K562 (cell line): ENCODE results near the gene RHBDF2. TPM values are rescaled to one million over a fixed set of nuclear protein-coding genes. Genes with fewer than 3 reads are reported as not detected.

Source experiments
- E2F4 ChIP-seq: sonication (generic); formaldehyde crosslinking; IDR thresholded peaks from 2 replicates; pipeline ENCODE4 v1.8.0; 2022; ENCODE audit warnings: mild to moderate bottlenecking, low read depth, missing genetic modification reagents
- FOSL1 ChIP-seq: fragments of 200-800 bp; sonication (Bioruptor generic); conservative IDR thresholded peaks from 2 replicates; pipeline ENCODE4 v1.6.1; 2016; ENCODE audit warnings: missing genetic modification characterization, missing compliant biosample characterization
- KDM2B ChIP-seq: fragments of 250-450 bp; sonication (Bioruptor Pico); IDR thresholded peaks from 2 replicates; pipeline ENCODE4 v1.8.0; 2021; ENCODE audit warnings: mild to moderate bottlenecking, moderate library complexity
- KLF1 ChIP-seq: fragments of 450-650 bp; IDR thresholded peaks from 2 replicates; pipeline ENCODE4 v1.6.1; 2016; ENCODE audit warnings: missing genetic modification characterization, missing compliant biosample characterization
- SMC3 ChIP-seq: conservative IDR thresholded peaks from 2 replicates; pipeline ENCODE4 v1.6.1; 2011; ENCODE audit warnings: low read depth, low read length, improper control_type of control experiment; ENCODE audit not compliant: insufficient read depth
- TFAP4 ChIP-seq: sonication (generic); formaldehyde crosslinking; IDR thresholded peaks from 2 replicates; pipeline ENCODE4 v1.8.0; 2022; ENCODE audit warnings: missing genetic modification reagents, mild to moderate bottlenecking, moderate library complexity, borderline replicate concordance
- XRCC5 ChIP-seq: fragments of 200-400 bp; formaldehyde crosslinking; IDR thresholded peaks from 2 replicates; pipeline ENCODE4 v1.6.1; 2017; ENCODE audit warnings: low read depth, mild to moderate bottlenecking, low read length
- ZBTB40 ChIP-seq, 2 experiments: fragments of 450-650 bp in 1 of 2; sonication (generic) in 1 of 2; formaldehyde crosslinking in 1 of 2; IDR thresholded peaks; 2 replicates each; pipeline versions ENCODE4 v1.7.1 to v1.9.0; 2016 to 2022; ENCODE audit warnings: inconsistent platforms in 1 of 2, mild to moderate bottlenecking in 1 of 2, missing genetic modification reagents in 1 of 2
- ZNF12 ChIP-seq: sonication (generic); formaldehyde crosslinking; IDR thresholded peaks from 2 replicates; pipeline ENCODE4 v1.4.0; 2020; ENCODE audit warnings: mild to moderate bottlenecking, missing genetic modification reagents
- ZNF384 ChIP-seq: IDR thresholded peaks from 2 replicates; pipeline ENCODE4 v1.6.1; 2012; ENCODE audit warnings: low read depth, low read length, improper control_type of control experiment
- ZNF395 ChIP-seq: fragments of 200-800 bp; sonication (Bioruptor generic); IDR thresholded peaks from 2 replicates; pipeline ENCODE4 v1.6.1; 2017; ENCODE audit warnings: missing genetic modification characterization, missing compliant biosample characterization
- ZNF696 ChIP-seq: fragments of 250-450 bp; sonication (Bioruptor Pico); conservative IDR thresholded peaks from 2 replicates; pipeline ENCODE4 v1.4.0; 2020; ENCODE audit warnings: mild to moderate bottlenecking, moderate library complexity
- polyA plus RNA-seq, 8 experiments: library from polyadenylated mRNA; depleted of rRNA in 4 of 8; stranded (reverse) in 5 of 8; unstranded in 3 of 8; fragments of >200 nt; fragmentation: Nextera tagmentation in 2 of 8; fragmentation: Illumina TruSeq in 1 of 8; extraction: Ambion mirVana in 2 of 8; extraction: Trizol in 1 of 8; gene quantifications; 2 replicates each; pipeline versions ENCODE4 v1.2.1 to v1.2.3, GENCODE V29; 2011 to 2014; ENCODE audit warnings: inconsistent platforms in 1 of 8, missing spikeins in 1 of 8
- total RNA-seq, 7 experiments: library from RNA; depleted of rRNA in 6 of 7; stranded (reverse); fragments of >200 nt in 6 of 7; fragmentation: Illumina TruSeq in 2 of 7; extraction: Trizol in 2 of 7; gene quantifications; 2 replicates each; pipeline versions ENCODE4 v1.2.1 to v1.2.3, GENCODE V29; 2011 to 2021; ENCODE audit warnings: low replicate concordance in 1 of 7

Gene RHBDF2
- total and polyA plus RNA-seq, 9 of the 15 experiments (the other 6 are each of a cell fraction or from before 2014, with no cell fraction given), result 0.04 to 2.8 (median 1.1) TPM

GRCh38 chr17:76458580-76459490 lies 42.4 kb downstream of the RHBDF2 start (continued):
- peak; percentile 47; the same call in 1 of the 2 replicates for TF ChIP-seq TFAP4 (CRISPR knock-in tag)
- TF ChIP-seq ZNF395, result no peak
- no peak for TF ChIP-seq FOSL1 (tag)
- 0 out of 2 replicates have a peak, but pooled peaks have one; percentile 22 for TF ChIP-seq ZNF384
- no peak for TF ChIP-seq ZNF696 (CRISPR knock-in tag)
- TF ChIP-seq SMC3, result peak; percentile 79
- TF ChIP-seq XRCC5, result 0 out of 2 replicates have a peak, but pooled peaks have one; percentile 40
- no peak for TF ChIP-seq KDM2B (CRISPR knock-in tag)
- no peak for TF ChIP-seq KLF1 (tag)
- no peak for TF ChIP-seq E2F4 (CRISPR knock-in tag)
- TF ChIP-seq ZNF12 (CRISPR knock-in tag), result peak; percentile 92
- TF ChIP-seq ZBTB40 (IDR thresholded peaks at IDR 0.05), result no peak
- TF ChIP-seq ZBTB40 (CRISPR knock-in tag; IDR thresholded peaks at IDR 0.05), result no peak
